GM21576 (cell line): ENCODE results near the gene CHTOP.

Experiments used
- ATAC-seq: cut with Tn5 transposase; IDR thresholded peaks from one replicate; pipeline ENCODE4 v1.9.1; 2021; ENCODE audit warnings: mild to moderate bottlenecking, moderate library complexity; ENCODE audit not compliant: unreplicated experiment

CHTOP gene

GRCh38 chr1:153612755-153613331, 21.0 kb upstream of the CHTOP start, which contains the start of gene S100A16:
TSS of gene S100A16 (minus strand) at chr1:153613137. CDS start at chr1:153608151, 4,986 bp downstream.
- ATAC-seq = no peak

- ATAC-seq = no peak
Observed at GRCh38 chr1:153613406-153613805, 20.5 kb upstream of the CHTOP start.

GRCh38 chr1:153614189-153614900, 19.5 kb upstream of the CHTOP start:
- ATAC-seq = no peak

GRCh38 chr1:153614906-153615305, 19.0 kb upstream of the CHTOP start:
- no peak for ATAC-seq

- no peak for ATAC-seq
Observed at GRCh38 chr1:153615406-153615805, 18.5 kb upstream of the CHTOP start.

- no peak for ATAC-seq
Observed at GRCh38 chr1:153616144-153616916, 17.5 kb upstream of the CHTOP start, which contains the start of gene S100A14. TSS of gene S100A14 (minus strand) at chr1:153616325. CDS start at chr1:153615858, 467 bp downstream.

GRCh38 chr1:153616917-153617311, 17.0 kb upstream of the CHTOP start:
- no peak for ATAC-seq

GRCh38 chr1:153617663-153618062, 16.2 kb upstream of the CHTOP start:
- ATAC-seq = no peak

- ATAC-seq = no peak
Observed at GRCh38 chr1:153619171-153619570, 14.7 kb upstream of the CHTOP start.

- ATAC-seq = no peak
Observed at GRCh38 chr1:153623101-153623500, 10.8 kb upstream of the CHTOP start.

- no peak for ATAC-seq
Observed at GRCh38 chr1:153624965-153625611, 8.8 kb upstream of the CHTOP start.

- ATAC-seq = no peak
Observed at GRCh38 chr1:153626477-153626903, 7.4 kb upstream of the CHTOP start.

- ATAC-seq = no peak
Observed at GRCh38 chr1:153626904-153627714, 6.8 kb upstream of the CHTOP start, which contains the start of gene S100A13. TSS of gene S100A13 (minus strand) at chr1:153627505. CDS start at chr1:153626472, 1,033 bp downstream.

GRCh38 chr1:153627715-153628626, 5.9 kb upstream of the CHTOP start, which contains the start of gene S100A1:
TSS of gene S100A1 (plus strand) at chr1:153628434. CDS start at chr1:153630522, 2,088 bp downstream.
- ATAC-seq = no peak

GRCh38 chr1:153628638-153629342, 5.1 kb upstream of the CHTOP start:
- no peak for ATAC-seq

GRCh38 chr1:153629343-153629665, 4.6 kb upstream of the CHTOP start:
- ATAC-seq = no peak

GRCh38 chr1:153629971-153630370, 3.9 kb upstream of the CHTOP start:
- ATAC-seq = no peak

GRCh38 chr1:153630384-153630783, 3.5 kb upstream of the CHTOP start:
- no peak for ATAC-seq
